H1 (cell line): ENCODE results near the gene APOL6. TPM values are rescaled to one million over a fixed set of nuclear protein-coding genes. Genes with fewer than 3 reads are reported as not detected.

Source experiments
- CTCF ChIA-PET: fragments of 300-600 bp; sonication (Branson Sonifier 250); formaldehyde crosslinking; loops from one replicate; lab custom pipeline; 2021; ENCODE audit not compliant: partially characterized antibody; lab: Charles Lee
- POLR2A ChIA-PET: fragments of 300-600 bp; sonication (Branson Sonifier 250); formaldehyde crosslinking; loops from one replicate; lab custom pipeline; 2021; ENCODE audit warnings: inconsistent platforms; ENCODE audit not compliant: partially characterized antibody; lab: Charles Lee
- DNase-seq, 2 experiments: peaks; one replicate each; pipeline versions ENCODE4 v3.0.0 to v3.0.0-alpha.2; 2010 to 2022; ENCODE audit warnings: low spot score in 2 of 2, low read depth in 1 of 2, mixed read lengths in 1 of 2
- FAIRE-seq: peaks from 2 replicates; lab custom pipeline; 2011; peaks lifted over from hg19 to GRCh38; lab: Jason Lieb, UNC
- H2AFZ ChIP-seq: 2 replicates; pipeline ENCODE4 v1.8.1; 2012; ENCODE audit warnings: low read length, inconsistent platforms
- H2AK5ac ChIP-seq: 2 replicates; pipeline ENCODE4 v1.6.1; 2013; ENCODE audit warnings: low read depth, low read length
- H2BK120ac ChIP-seq: replicated peaks from 2 replicates; pipeline ENCODE3; 2013; ENCODE audit warnings: low read depth, low read length, inconsistent platforms
- H2BK12ac ChIP-seq: 2 replicates; pipeline ENCODE4 v1.6.1; 2013; ENCODE audit warnings: low read depth, low read length
- H2BK15ac ChIP-seq: 2 replicates; pipeline ENCODE4 v1.6.1; 2013; ENCODE audit warnings: low read length
- H2BK20ac ChIP-seq: 2 replicates; pipeline ENCODE4 v1.6.1; 2013; ENCODE audit warnings: low read length
- H2BK5ac ChIP-seq: 2 replicates; pipeline ENCODE4 v1.6.1; 2013; ENCODE audit warnings: low read depth, low read length
- H3K14ac ChIP-seq: 2 replicates; pipeline ENCODE4 v1.6.1; 2013; ENCODE audit warnings: inconsistent platforms; ENCODE audit not compliant: insufficient read length
- H3K18ac ChIP-seq: 2 replicates; pipeline ENCODE4 v1.6.1; 2013; ENCODE audit warnings: low read length; ENCODE audit errors: extremely low read depth
- H3K23ac ChIP-seq: 2 replicates; pipeline ENCODE4 v1.6.1; 2013; ENCODE audit warnings: inconsistent platforms; ENCODE audit not compliant: insufficient read length
- H3K23me2 ChIP-seq: 2 replicates; pipeline ENCODE4 v1.6.1; 2013; ENCODE audit warnings: low read depth, low read length
- H3K27ac ChIP-seq: 2 replicates; pipeline ENCODE4 v1.6.1; 2011; ENCODE audit warnings: low read depth, low read length, inconsistent platforms
- H3K27me3 ChIP-seq, 4 experiments: replicated peaks in 1 of 4; 1 replicate in 1 of 4; 2 replicates in 3 of 4; pipeline versions ENCODE4 v1.6.1 to v1.8.1; 2011 to 2013; ENCODE audit warnings: low read length in 3 of 4, mild to moderate bottlenecking in 3 of 4, inconsistent platforms in 2 of 4, mixed read lengths in 2 of 4, moderate library complexity in 1 of 4; ENCODE audit not compliant: control insufficient read depth in 3 of 4, insufficient read depth in 3 of 4; ENCODE audit errors: extremely low read depth in 1 of 4
- H3K36me3 ChIP-seq, 4 experiments: 2 replicates each; pipeline versions ENCODE4 v1.6.1 to v1.8.1; 2011 to 2013; ENCODE audit warnings: mild to moderate bottlenecking in 4 of 4, low read length in 3 of 4, moderate library complexity in 2 of 4, control low read depth in 1 of 4, inconsistent platforms in 1 of 4; ENCODE audit not compliant: insufficient read depth in 4 of 4, control insufficient read depth in 2 of 4
- H3K4ac ChIP-seq: replicated peaks from 2 replicates; pipeline ENCODE3; 2013; ENCODE audit warnings: low read length, low read depth, mixed read lengths, inconsistent platforms; ENCODE audit not compliant: insufficient read length
- H3K4me1 ChIP-seq, 4 experiments: replicated peaks in 1 of 4; 1 replicate in 1 of 4; 2 replicates in 3 of 4; pipeline versions ENCODE4 v1.6.1 to v1.8.1; 2011 to 2013; ENCODE audit warnings: low read length in 3 of 4, inconsistent platforms in 2 of 4, mixed read lengths in 1 of 4; ENCODE audit not compliant: insufficient read depth in 4 of 4, control insufficient read depth in 3 of 4
- H3K4me2 ChIP-seq, 2 experiments: 2 replicates each; pipeline versions ENCODE4 v1.6.1 to v1.8.1; 2011 to 2013; ENCODE audit warnings: low read depth in 2 of 2, low read length in 2 of 2, control low read depth in 1 of 2, inconsistent platforms in 1 of 2, mild to moderate bottlenecking in 1 of 2; ENCODE audit not compliant: insufficient read depth in 1 of 2
- H3K4me3 ChIP-seq, 4 experiments: fragments of 200-600, 300-600 bp in 1 of 4; sonication (generic), shearing (Covaris generic), sonication (Bioruptor Twin) in 1 of 4; 2 replicates each; pipeline versions ENCODE4 v1.5.1 to v1.8.1; 2011 to 2016; ENCODE audit warnings: low read length in 4 of 4, low read depth in 3 of 4, control low read depth in 2 of 4, inconsistent platforms in 2 of 4, mild to moderate bottlenecking in 2 of 4, mixed read lengths in 1 of 4, moderate library complexity in 1 of 4; ENCODE audit not compliant: insufficient read depth in 2 of 4; ENCODE audit errors: extremely low read depth in 1 of 4
- H3K56ac ChIP-seq: replicated peaks from 2 replicates; pipeline ENCODE3; 2013; ENCODE audit warnings: low read depth, mild to moderate bottlenecking, mixed read lengths, low read length, inconsistent platforms; ENCODE audit not compliant: insufficient read length
- H3K79me1 ChIP-seq: 2 replicates; pipeline ENCODE4 v1.6.1; 2013; ENCODE audit warnings: low read depth, low read length, control low read depth
- H3K79me2 ChIP-seq, 2 experiments: 2 replicates each; pipeline versions ENCODE4 v1.6.1 to v1.8.1; 2012 to 2013; ENCODE audit warnings: low read length in 2 of 2, mild to moderate bottlenecking in 2 of 2, inconsistent platforms in 1 of 2; ENCODE audit not compliant: insufficient read depth in 2 of 2, control insufficient read depth in 1 of 2
- H3K9ac ChIP-seq, 4 experiments: replicated peaks in 1 of 4; 1 replicate in 1 of 4; 2 replicates in 3 of 4; pipeline versions ENCODE4 v1.6.1 to v1.8.1; 2011 to 2013; ENCODE audit warnings: low read depth in 3 of 4, low read length in 3 of 4, control low read depth in 2 of 4, mild to moderate bottlenecking in 2 of 4, moderate library complexity in 2 of 4, inconsistent platforms in 1 of 4; ENCODE audit errors: extremely low read depth in 1 of 4
- H3K9me3 ChIP-seq, 2 experiments: 2 replicates each; pipeline versions ENCODE4 v1.6.1 to v1.8.1; 2012 to 2013; ENCODE audit warnings: mild to moderate bottlenecking in 2 of 2, moderate library complexity in 2 of 2, control low read depth in 1 of 2, inconsistent platforms in 1 of 2, low read depth in 1 of 2, low read length in 1 of 2, mixed read lengths in 1 of 2; ENCODE audit not compliant: insufficient read depth in 2 of 2
- H4K20me1 ChIP-seq, 2 experiments: replicated peaks in 1 of 2; 2 replicates each; pipeline versions ENCODE3 to v1.8.1; 2011 to 2013; ENCODE audit warnings: inconsistent platforms in 2 of 2, low read length in 2 of 2, mild to moderate bottlenecking in 1 of 2; ENCODE audit not compliant: insufficient read depth in 2 of 2, control insufficient read depth in 1 of 2
- H4K5ac ChIP-seq: 2 replicates; pipeline ENCODE4 v1.6.1; 2013; ENCODE audit warnings: low read length, low read depth, mixed read lengths, inconsistent platforms; ENCODE audit not compliant: insufficient read length
- H4K8ac ChIP-seq: 2 replicates; pipeline ENCODE4 v1.8.0; 2013; ENCODE audit warnings: mild to moderate bottlenecking, moderate library complexity, low read length, inconsistent platforms; ENCODE audit not compliant: insufficient read depth; ENCODE audit errors: extremely low read depth
- H4K91ac ChIP-seq: replicated peaks from 2 replicates; pipeline ENCODE3; 2013; ENCODE audit warnings: low read length, mixed read lengths, inconsistent platforms; ENCODE audit not compliant: insufficient read length
- BCL11A ChIP-seq, 2 experiments: IDR thresholded peaks; one replicate each; pipeline ENCODE4 v1.6.1; 2011; ENCODE audit warnings: low read depth in 2 of 2, low read length in 2 of 2, mild to moderate bottlenecking in 2 of 2
- GABPA ChIP-seq: IDR thresholded peaks from 2 replicates; pipeline ENCODE4 v1.6.1; 2011; ENCODE audit warnings: mild to moderate bottlenecking, low read length, moderate library complexity, borderline replicate concordance; ENCODE audit not compliant: insufficient read depth
- RAD21 ChIP-seq, 2 experiments: IDR thresholded peaks in 1 of 2; conservative IDR thresholded peaks in 1 of 2; 2 replicates each; pipeline ENCODE4 v1.6.1; 2011; ENCODE audit warnings: low read depth in 2 of 2, low read length in 2 of 2, improper control_type of control experiment in 1 of 2, inconsistent platforms in 1 of 2, mild to moderate bottlenecking in 1 of 2, moderate library complexity in 1 of 2
- RBBP5 ChIP-seq: IDR thresholded peaks from 2 replicates; pipeline ENCODE4 v1.7.1; 2012; ENCODE audit warnings: low read depth, mild to moderate bottlenecking, inconsistent platforms, low read length, moderate library complexity, borderline replicate concordance
- RNF2 ChIP-seq: fragments of 200-900, 300-1000 bp; sonication (generic); IDR thresholded peaks from 2 replicates; pipeline ENCODE4 v1.7.1; 2016; ENCODE audit warnings: borderline replicate concordance, low read depth, mild to moderate bottlenecking, antibody characterized with exemption, low read length; ENCODE audit not compliant: poor library complexity, severe bottlenecking; ENCODE audit errors: missing control alignments
- ZNF274 ChIP-seq: IDR thresholded peaks from 2 replicates; pipeline ENCODE4 v1.7.0; 2012; ENCODE audit warnings: low read length, borderline replicate concordance; ENCODE audit errors: extremely low read depth
- WGBS, 2 experiments: shearing (Covaris generic) in 1 of 2; methylation state at CpG; one replicate each; pipeline versions ENCODE4 v1.1.6 to v1.1.7; 2013 to 2015; ENCODE audit warnings: low lambda C conversion rate in 2 of 2, mixed read lengths in 2 of 2, inconsistent platforms in 1 of 2, low coverage in 1 of 2, missing lambda C conversion rate in 1 of 2; ENCODE audit not compliant: insufficient replicate concordance in 2 of 2, insufficient coverage in 1 of 2, insufficient read length in 1 of 2; ENCODE audit errors: extremely low coverage in 1 of 2, missing lambda C conversion rate in 1 of 2; 5-methylcytosine and 5-hydroxymethylcytosine counted together
- polyA plus RNA-seq, 7 experiments: library from polyadenylated mRNA; depleted of rRNA in 3 of 7; stranded (reverse) in 5 of 7; unstranded in 2 of 7; fragments of >200 nt in 5 of 7; fragments of 200-250 nt in 2 of 7; gene quantifications; 1 replicate in 5 of 7; 2 replicates in 1 of 7; 4 replicates in 1 of 7; pipeline versions ENCODE4 v1.2.1 to v1.2.3, GENCODE V29; 2011 to 2013; ENCODE audit warnings: missing spikeins in 2 of 7, mixed read lengths in 2 of 7
- total RNA-seq: library from RNA; stranded (reverse); fragmentation: NEBNext Ultra II Directional; extraction: Animal tissue kit (Norgen Biotek cat#: 25700); gene quantifications from 2 replicates; pipeline ENCODE4 v1.2.1, GENCODE V29; 2021

APOL6 gene
- total and polyA plus RNA-seq, 2 of the 8 experiments (the other 6 are each of a cell fraction or from before 2014, with no cell fraction given), result 0.06 to 0.13 TPM

GRCh38 chr22:35705141-35705540 is 56.9 kb downstream of the APOL6 start:
- WGBS, 2 experiments, result 99% methylated on average over 3 of the region's 3 CpGs; no CpG with 5 or more reads in 1 of the 2 experiments
- Histone ChIP-seq H3K9ac (no peak overlapping the region), H3K27ac (no peak overlapping the region), H3K79me2 (no peaks in the 10 kb centered on the region), H3K14ac (no peak overlapping the region), H2AFZ (no peak overlapping the region), H3K4me1 (no peaks in the 10 kb centered on the region), H2BK5ac (no peak overlapping the region), H2BK120ac (no peak overlapping the region), H3K9me3 (no peaks in the 10 kb centered on the region), H4K8ac (no peak overlapping the region), H2AK5ac (no peak overlapping the region), H2BK20ac (no peak overlapping the region), H2BK12ac (no peak overlapping the region), H3K23ac (no peak overlapping the region), H3K18ac (no peak overlapping the region), H4K20me1 (no peaks in the 10 kb centered on the region), H4K5ac (no peak overlapping the region), H4K91ac (no peak overlapping the region), H3K23me2 (no peaks in the 10 kb centered on the region), H3K4me2 (no peak overlapping the region), H3K79me1 (no peaks in the 10 kb centered on the region), H2BK15ac (no peak overlapping the region), H3K36me3 (no peaks in the 10 kb centered on the region), H3K4ac (no peak overlapping the region), H3K27me3 (no peaks in the 10 kb centered on the region), H3K56ac (no peak overlapping the region), H3K4me3 (no peak overlapping the region)
- POLR2A ChIA-PET, result no interaction called here
- CTCF ChIA-PET, result interaction anchor here (0.6 to 1.5 kb wide), 3 partner anchors 23 to 537 kb away, joined by 3 to 5 read pairs (median 3); no protein-coding TSS in a partner anchor
- FAIRE-seq (no peak), DNase-seq (no peak)
- TF ChIP-seq BCL11A (IDR thresholded peaks at IDR 0.05; ENCODE audit: low read depth in 2 of 2, low read length in 2 of 2) (no peak), GABPA (no peak), ZNF274 (no peak), RAD21 (IDR thresholded peaks at IDR 0.05 in 1 of 2, conservative IDR thresholded peaks at IDR 0.05 in 1 of 2; ENCODE audit: low read depth in 2 of 2, low read length in 2 of 2) (no peak), RNF2 (no peak), RBBP5 (no peak)
